T47D (cell line): ENCODE measurements around the gene PLPP1.
"Not testable (repeated sequence)": the region's sequence is repeated elsewhere in the genome, so short reads cannot be mapped to it uniquely, and the experiment has no call there.

Experiments
- DNase-seq, 2 experiments: peaks; one replicate each; pipeline versions ENCODE4 v3.0.0 to v3.0.0-alpha.2; 2011 to 2012; ENCODE audit warnings: low read depth in 1 of 2, low spot score in 1 of 2
- JUND ChIP-seq: IDR thresholded peaks from 2 replicates; pipeline ENCODE4 v1.6.1; 2012; ENCODE audit warnings: low read depth
- in situ Hi-C: cut with HindIII; loops from 2 replicates; pipeline ENCODE4 v1.10.0; 2016; ENCODE audit warnings: low sequenced_read_pairs, low pct_unique_long_range_greater_than_20kb

Gene PLPP1

GRCh38 chr5:55538661-55539060 lies 3.9 kb upstream of the PLPP1 start:
- in situ Hi-C loops: no loop called here
- no peak for TF ChIP-seq JUND
- DNase-seq: no peak

GRCh38 chr5:55537315-55537714 lies 2.6 kb upstream of the PLPP1 start:
- DNase-seq, in situ Hi-C loops: not testable (repeated sequence)

- in situ Hi-C loops: no loop called here
- no peak for DNase-seq
- no peak for TF ChIP-seq JUND
Observed at GRCh38 chr5:55535199-55535905, 588 bp upstream of the PLPP1 start.

- peak; percentile 59 to 70 for DNase-seq
- TF ChIP-seq JUND: no peak
- in situ Hi-C loops: no loop called here
Observed at GRCh38 chr5:55533521-55534435, 986 bp downstream of the PLPP1 start.

- TF ChIP-seq JUND: no peak
- in situ Hi-C loops: no loop called here
Observed at GRCh38 chr5:55530669-55531068, 4.1 kb downstream of the PLPP1 start.

GRCh38 chr5:55524816-55525215 lies 9.9 kb downstream of the PLPP1 start:
- DNase-seq: no peak
- in situ Hi-C loops: no loop called here
- no peak for TF ChIP-seq JUND

More at GRCh38 chr5:55530669-55531068, 4.1 kb downstream of the PLPP1 start:
- DNase-seq: no peak

- no peak for DNase-seq
- in situ Hi-C loops: no loop called here
- TF ChIP-seq JUND: no peak
Observed at GRCh38 chr5:55523293-55523692, 11.5 kb downstream of the PLPP1 start.

GRCh38 chr5:55521881-55522280 lies 12.9 kb downstream of the PLPP1 start:
- in situ Hi-C loops: no loop called here
- TF ChIP-seq JUND: no peak
- DNase-seq: no peak

- DNase-seq: no peak
- in situ Hi-C loops: no loop called here
- TF ChIP-seq JUND: no peak
Observed at GRCh38 chr5:55520117-55520839, 14.5 kb downstream of the PLPP1 start.

- TF ChIP-seq JUND: peak; percentile 40
- DNase-seq: peak; percentile 23 to 83
- in situ Hi-C loops: no loop called here
Observed at GRCh38 chr5:55518831-55519390, 15.9 kb downstream of the PLPP1 start.

- in situ Hi-C loops: no loop called here
- no peak for DNase-seq
- TF ChIP-seq JUND: no peak
Observed at GRCh38 chr5:55517804-55518203, 17.0 kb downstream of the PLPP1 start.

- TF ChIP-seq JUND: no peak
- in situ Hi-C loops: no loop called here
- no peak for DNase-seq
Observed at GRCh38 chr5:55511010-55511409, 23.8 kb downstream of the PLPP1 start.

GRCh38 chr5:55510523-55510880 lies 24.3 kb downstream of the PLPP1 start:
- TF ChIP-seq JUND: no peak
- in situ Hi-C loops: no loop called here
- DNase-seq: no peak
